K562 (cell line): ENCODE measurements around the gene ATP2A2. TPM values are rescaled to one million over a fixed set of nuclear protein-coding genes. Genes with fewer than 3 reads are reported as not detected.

Source experiments
- ATAC-seq: fragments of 200-7000 bp; cut with Tn5 transposase; 3 replicates; pipeline ENCODE4 v1.9.1; 2020; ENCODE audit warnings: moderate library complexity
- BruUV-seq: library from RNA; stranded (reverse); fragments of 400-500 nt; replicated peaks from 2 replicates; lab custom pipeline; 2021; lab: Mats Ljungman, UMichigan
- CTCF ChIA-PET: fragments of 300-600 bp; formaldehyde crosslinking; extraction: SDS; loops from one replicate; lab custom pipeline; 2021; ENCODE audit warnings: low intra/inter-chr PET ratio; lab: Yijun Ruan, JAX
- POLR2A ChIA-PET: fragments of 300-600, 350-650 bp; sonication (Branson Sonifier 250); formaldehyde crosslinking; extraction: SDS; loops from one replicate; lab custom pipeline; 2021; ENCODE audit warnings: antibody characterized with exemption, inconsistent platforms; lab: Yijun Ruan, JAX
- DNase-seq, 4 experiments: peaks; one replicate each; pipeline versions ENCODE4 v3.0.0 to v3.0.0-alpha.2; 2011 to 2018; ENCODE audit warnings: low spot score in 3 of 4, mixed read lengths in 3 of 4; ENCODE audit errors: extremely low read depth in 1 of 4
- FAIRE-seq: peaks from 2 replicates; lab custom pipeline; 2011; peaks lifted over from hg19 to GRCh38; lab: Jason Lieb, UNC
- H2AFZ ChIP-seq: 2 replicates; pipeline ENCODE4 v1.6.0; 2011; ENCODE audit warnings: low read depth, low read length, control low read depth, inconsistent platforms
- H3K27ac ChIP-seq: fragments of 200-600 bp; 3 replicates; pipeline ENCODE4 v1.8.0; 2011; ENCODE audit warnings: low read depth, mild to moderate bottlenecking, control low read depth, inconsistent platforms, low read length, moderate library complexity, mixed read lengths; ENCODE audit errors: extremely low read depth
- H3K27me3 ChIP-seq, 2 experiments: fragments of 300-600 bp in 1 of 2; 2 replicates in 1 of 2; 3 replicates in 1 of 2; pipeline versions ENCODE4 v1.6.0 to v1.8.0; 2011; ENCODE audit warnings: inconsistent platforms in 2 of 2, low read length in 2 of 2, mild to moderate bottlenecking in 1 of 2, mixed read lengths in 1 of 2, moderate library complexity in 1 of 2; ENCODE audit not compliant: control insufficient read depth in 2 of 2, insufficient read depth in 2 of 2
- H3K36me3 ChIP-seq: fragments of 300-600 bp; 3 replicates; pipeline ENCODE4 v1.8.0; 2011; ENCODE audit warnings: mild to moderate bottlenecking, low read length, inconsistent platforms; ENCODE audit not compliant: control insufficient read depth, insufficient read depth
- H3K4me1 ChIP-seq, 2 experiments: fragments of 200-600 bp in 1 of 2; replicated peaks in 1 of 2; 2 replicates in 1 of 2; 3 replicates in 1 of 2; pipeline versions ENCODE4 v1.5.1 to v1.8.0; 2011; ENCODE audit warnings: inconsistent platforms in 2 of 2, low read length in 2 of 2, mild to moderate bottlenecking in 1 of 2, mixed read lengths in 1 of 2, moderate library complexity in 1 of 2; ENCODE audit not compliant: control insufficient read depth in 2 of 2, insufficient read depth in 2 of 2
- H3K4me2 ChIP-seq: 2 replicates; pipeline ENCODE4 v1.6.1; 2011; ENCODE audit warnings: low read length, control low read depth, inconsistent platforms, mixed read lengths; ENCODE audit not compliant: insufficient read depth
- H3K4me3 ChIP-seq: fragments of 200-600 bp; sonication (generic), shearing (Covaris generic); 2 replicates; pipeline ENCODE4 v1.5.1; 2016; ENCODE audit warnings: control low read depth, inconsistent platforms
- H3K79me2 ChIP-seq: fragments of 200-600 bp; 3 replicates; pipeline ENCODE4 v1.8.0; 2011; ENCODE audit warnings: low read length, inconsistent platforms; ENCODE audit not compliant: control insufficient read depth, insufficient read depth
- H3K9ac ChIP-seq, 2 experiments: 2 replicates each; pipeline versions ENCODE4 v1.6.0 to v1.6.1; 2011; ENCODE audit warnings: low read depth in 2 of 2, low read length in 2 of 2, control low read depth in 1 of 2, inconsistent platforms in 1 of 2, mild to moderate bottlenecking in 1 of 2, mixed read lengths in 1 of 2; ENCODE audit not compliant: insufficient read depth in 1 of 2
- H3K9me1 ChIP-seq: one replicate; pipeline ENCODE4 v1.6.0; 2011; ENCODE audit warnings: inconsistent platforms, mild to moderate bottlenecking, low read length, moderate library complexity; ENCODE audit not compliant: control insufficient read depth, insufficient read depth
- H3K9me3 ChIP-seq: replicated peaks from 2 replicates; pipeline ENCODE4 v1.5.1; 2011; ENCODE audit warnings: low read depth, low read length, inconsistent platforms; ENCODE audit not compliant: control insufficient read depth, insufficient read depth
- H4K20me1 ChIP-seq: replicated peaks from 2 replicates; pipeline ENCODE4 v1.6.1; 2011; ENCODE audit warnings: low read length, inconsistent platforms, mixed read lengths; ENCODE audit not compliant: control insufficient read depth, insufficient read depth
- CEBPB ChIP-seq: fragments of 450-650 bp; IDR thresholded peaks from 2 replicates; pipeline ENCODE4 v1.6.1; 2016; ENCODE audit warnings: missing genetic modification characterization, missing compliant biosample characterization
- CHD4 ChIP-seq: fragments of 200-600 bp; sonication (generic); IDR thresholded peaks from 3 replicates; pipeline ENCODE4 v1.6.1; 2012; ENCODE audit warnings: low read depth, mild to moderate bottlenecking, mixed read lengths, low read length, inconsistent platforms; ENCODE audit not compliant: insufficient read depth, insufficient replicate concordance, poor library complexity, severe bottlenecking
- HSF4 ChIP-seq: fragments of 250-450 bp; sonication (Bioruptor Pico); IDR thresholded peaks from 2 replicates; pipeline ENCODE4 v2.1.2; 2022; ENCODE audit warnings: mild to moderate bottlenecking, moderate library complexity, borderline replicate concordance
- ILF3 ChIP-seq: fragments of 450-650 bp; IDR thresholded peaks from 2 replicates; pipeline ENCODE4 v1.6.1; 2018; ENCODE audit warnings: antibody characterized with exemption, mild to moderate bottlenecking, moderate library complexity, borderline replicate concordance
- KHSRP ChIP-seq: fragments of 450-650 bp; IDR thresholded peaks from 2 replicates; pipeline ENCODE4 v1.6.1; 2017
- MCM5 ChIP-seq: fragments of 450-650 bp; IDR thresholded peaks from 2 replicates; pipeline ENCODE4 v1.6.1; 2016; ENCODE audit warnings: low read depth
- PHB ChIP-seq: fragments of 250-450 bp; sonication (Bioruptor Pico); IDR thresholded peaks from 2 replicates; pipeline ENCODE4 v1.5.0; 2021
- PTRF ChIP-seq: fragments of 450-650 bp; IDR thresholded peaks from 2 replicates; pipeline ENCODE4 v1.6.1; 2016; ENCODE audit warnings: mild to moderate bottlenecking, missing genetic modification characterization, missing compliant biosample characterization
- RB1 ChIP-seq: fragments of 450-650 bp; IDR thresholded peaks from 2 replicates; pipeline ENCODE4 v1.6.1; 2017; ENCODE audit warnings: low read depth, mild to moderate bottlenecking
- U2AF2 ChIP-seq: fragments of 200-400 bp; formaldehyde crosslinking; optimal IDR thresholded peaks from 2 replicates; pipeline ENCODE3; 2017; ENCODE audit warnings: low read depth, mild to moderate bottlenecking, low read length
- ZEB2 ChIP-seq: fragments of 450-650 bp; IDR thresholded peaks from 2 replicates; pipeline ENCODE4 v1.6.1; 2016
- WGBS: fragments of 100-300 bp; shearing (Covaris generic); methylation state at CpG from one replicate; pipeline ENCODE4 v1.1.6; 2016; ENCODE audit warnings: low coverage, mixed read lengths; ENCODE audit not compliant: insufficient coverage; ENCODE audit errors: missing lambda C conversion rate; 5-methylcytosine and 5-hydroxymethylcytosine counted together
- in situ Hi-C: fragments of 300-500 bp; cut with MboI; formaldehyde crosslinking; loops from 4 replicates; pipeline ENCODE4 v1.15.0; 2018; ENCODE audit warnings: inconsistent platforms, mixed read lengths
- intact Hi-C: fragments of 100-400 bp; cut with micrococcal nuclease; formaldehyde crosslinking; loops from 2 replicates; pipeline ENCODE4 v1.14.2; 2022
- polyA plus RNA-seq, 8 experiments: library from polyadenylated mRNA; depleted of rRNA in 4 of 8; stranded (reverse) in 5 of 8; unstranded in 3 of 8; fragments of >200 nt; fragmentation: Nextera tagmentation in 2 of 8; fragmentation: Illumina TruSeq in 1 of 8; extraction: Ambion mirVana in 2 of 8; extraction: Trizol in 1 of 8; gene quantifications; 2 replicates each; pipeline versions ENCODE4 v1.2.1 to v1.2.3, GENCODE V29; 2011 to 2014; ENCODE audit warnings: inconsistent platforms in 1 of 8, missing spikeins in 1 of 8
- total RNA-seq, 7 experiments: library from RNA; depleted of rRNA in 6 of 7; stranded (reverse); fragments of >200 nt in 6 of 7; fragmentation: Illumina TruSeq in 2 of 7; extraction: Trizol in 2 of 7; gene quantifications; 2 replicates each; pipeline versions ENCODE4 v1.2.1 to v1.2.3, GENCODE V29; 2011 to 2021; ENCODE audit warnings: low replicate concordance in 1 of 7

Gene ATP2A2
- total and polyA plus RNA-seq, 9 of the 15 experiments (the other 6 are each of a cell fraction or from before 2014, with no cell fraction given) = 5.2 to 205 (median 51.6) TPM

- ChIA-PET CTCF (no interaction called here), POLR2A (interaction anchor here (1.3 to 4.0 kb wide), 2 partner anchors 11 to 12 kb away, joined by 6 to 22 read pairs; no protein-coding TSS in a partner anchor)
- TF ChIP-seq ILF3 (no peak), KHSRP (no peak), HSF4 (CRISPR knock-in tag) (no peak), ZEB2 (no peak)
- Histone ChIP-seq H4K20me1 (0 out of 2 replicates have a peak, but pooled peaks cover 3% of the 10 kb centered on the region), H3K9me3 (no peaks in the 10 kb centered on the region), H3K27me3 (no peaks in the 10 kb centered on the region), H3K36me3 (peaks cover 98% of the 10 kb centered on the region), H3K4me1 (no peaks in the 10 kb centered on the region), H3K9ac (no peak overlapping the region), H2AFZ (no peak overlapping the region), H3K4me2 (no peak overlapping the region), H3K9me1 (peaks cover 2% of the 10 kb centered on the region), H3K27ac (no peak overlapping the region), H3K79me2 (peaks cover 28% of the 10 kb centered on the region), H3K4me3 (no peak overlapping the region)
- FAIRE-seq (no peak), DNase-seq (no peak), ATAC-seq (no peak)
- intact Hi-C loops (no loop called here), in situ Hi-C loops (no loop called here)
- BruUV-seq = no TSS peak
These were observed 52.2 kb downstream of the ATP2A2 start for GRCh38 chr12:110333201-110333600.

- in situ Hi-C loops = no loop called here
- BruUV-seq = no TSS peak
- H2AFZ ChIP-seq = no peak overlapping the region
- FAIRE-seq = no peak
- H3K4me2 ChIP-seq = no peak overlapping the region
- no peak for TF ChIP-seq RB1
- no peak for TF ChIP-seq U2AF2
- no peak for TF ChIP-seq PTRF (tag)
- peak; percentile 9; the same call in 1 of the 2 replicates for TF ChIP-seq CEBPB (tag)
- no peak for TF ChIP-seq MCM5
- TF ChIP-seq PHB (CRISPR knock-in tag) = no peak
- TF ChIP-seq CHD4 = no peak
- TF ChIP-seq, all 486 proteins: peak for 1
- Histone ChIP-seq H3K9ac (no peak overlapping the region), H3K27ac (no peak overlapping the region), H3K27me3 (no peaks in the 10 kb centered on the region), H3K79me2 (peaks cover 10% of the 10 kb centered on the region; the same call in 2 of the 3 replicates), H3K4me3 (no peak overlapping the region), H3K4me1 (no peaks in the 10 kb centered on the region), H3K36me3 (peaks cover 98% of the 10 kb centered on the region), H3K9me3 (no peaks in the 10 kb centered on the region), H3K9me1 (peaks cover 6% of the 10 kb centered on the region), H4K20me1 (0 out of 2 replicates have a peak, but pooled peaks cover 3% of the 10 kb centered on the region)
- DNase-seq (no peak), ATAC-seq (no peak)
- CTCF ChIA-PET = no interaction called here
- POLR2A ChIA-PET = interaction anchor here (1.0 kb wide), 1 partner anchor 48 kb away, joined by 3 read pairs; no protein-coding TSS in a partner anchor
- 77% methylated on average over 4 of the region's 4 CpGs for WGBS
- intact Hi-C loops = no loop called here
These were observed 54.5 kb downstream of the ATP2A2 start for GRCh38 chr12:110335481-110336045.
